GM12878 (cell line): ENCODE results near the gene LDB3. TPM values are rescaled to one million over a fixed set of nuclear protein-coding genes. Genes with fewer than 3 reads are reported as not detected.

Experiments used
- ATAC-seq: fragments of 200-7000 bp; cut with Tn5 transposase; 3 replicates; pipeline ENCODE4 v1.9.1; 2020; ENCODE audit warnings: mild to moderate bottlenecking, moderate library complexity
- BruUV-seq: library from RNA; stranded (reverse); fragments of 400-500 nt; replicated peaks from 2 replicates; lab custom pipeline; 2021; lab: Mats Ljungman, UMichigan
- CTCF ChIA-PET: fragments of 300-600 bp; sonication (Branson Sonifier 250); formaldehyde crosslinking; extraction: SDS; loops from one replicate; lab custom pipeline; 2021; ENCODE audit warnings: inconsistent platforms; lab: Yijun Ruan, JAX
- POLR2A ChIA-PET: fragments of 350-600 bp; formaldehyde crosslinking; extraction: SDS; loops from one replicate; lab custom pipeline; 2021; ENCODE audit warnings: inconsistent platforms; lab: Charles Lee
- RAD21 ChIA-PET: fragments of 300-600 bp; sonication (Branson Sonifier 250); formaldehyde crosslinking; loops from one replicate; lab custom pipeline; 2023; ENCODE audit warnings: antibody characterized with exemption; ENCODE audit not compliant: unreplicated experiment; lab: Charles Lee
- SMC1A ChIA-PET: fragments of 300-600 bp; sonication (Branson Sonifier 250); formaldehyde crosslinking; loops from one replicate; lab custom pipeline; 2023; ENCODE audit not compliant: unreplicated experiment, uncharacterized antibody; lab: Charles Lee
- DNase-seq: peaks from one replicate; pipeline ENCODE4 v3.0.0-alpha.2; 2011; ENCODE audit warnings: low read depth, low spot score
- FAIRE-seq: peaks from 3 replicates; lab custom pipeline; 2011; peaks lifted over from hg19 to GRCh38; lab: Jason Lieb, UNC
- H2AFZ ChIP-seq: 2 replicates; pipeline ENCODE4 v1.6.0; 2011; ENCODE audit warnings: low read depth, low read length, control low read depth; ENCODE audit not compliant: control insufficient read depth
- H3K27ac ChIP-seq: 2 replicates; pipeline ENCODE4 v1.5.1; 2011; ENCODE audit warnings: control low read depth; ENCODE audit not compliant: control insufficient read depth, insufficient read depth
- H3K27me3 ChIP-seq, 2 experiments: replicated peaks in 1 of 2; 2 replicates each; pipeline versions ENCODE4 v1.6.0 to v1.6.1; 2011; ENCODE audit warnings: low read length in 1 of 2; ENCODE audit not compliant: control insufficient read depth in 2 of 2, insufficient read depth in 2 of 2
- H3K36me3 ChIP-seq, 2 experiments: 2 replicates each; pipeline ENCODE4 v1.5.1; 2011; ENCODE audit warnings: low read length in 1 of 2; ENCODE audit not compliant: control insufficient read depth in 2 of 2, insufficient read depth in 2 of 2
- H3K4me1 ChIP-seq: 2 replicates; pipeline ENCODE4 v1.6.1; 2011; ENCODE audit warnings: mild to moderate bottlenecking, low read length, moderate library complexity, mixed read lengths; ENCODE audit not compliant: control insufficient read depth, insufficient read depth
- H3K4me2 ChIP-seq: 2 replicates; pipeline ENCODE4 v1.6.0; 2011; ENCODE audit warnings: control low read depth; ENCODE audit not compliant: control insufficient read depth, insufficient read depth
- H3K4me3 ChIP-seq: fragments of 200-600 bp; sonication (generic); 2 replicates; pipeline ENCODE4 v1.5.1; 2016
- H3K79me2 ChIP-seq: 2 replicates; pipeline ENCODE4 v1.6.0; 2011; ENCODE audit warnings: low read length; ENCODE audit not compliant: control insufficient read depth, insufficient read depth
- H3K9ac ChIP-seq: 2 replicates; pipeline ENCODE4 v1.8.0; 2011; ENCODE audit warnings: low read length, control low read depth, mixed read lengths; ENCODE audit not compliant: control insufficient read depth, insufficient read depth
- H3K9me3 ChIP-seq: replicated peaks from 3 replicates; pipeline ENCODE4 v1.5.1; 2011; ENCODE audit warnings: mild to moderate bottlenecking, low read length; ENCODE audit not compliant: control insufficient read depth, insufficient read depth
- H4K20me1 ChIP-seq: 2 replicates; pipeline ENCODE4 v1.6.0; 2011; ENCODE audit not compliant: control insufficient read depth, insufficient read depth
- CREB1 ChIP-seq: IDR thresholded peaks from 2 replicates; pipeline ENCODE4 v1.6.1; 2012; ENCODE audit warnings: low read depth, mild to moderate bottlenecking, inconsistent platforms
- IKZF1 ChIP-seq: fragments of 450-650 bp; conservative IDR thresholded peaks from 2 replicates; pipeline ENCODE4 v1.6.1; 2017; ENCODE audit warnings: antibody characterized with exemption, mild to moderate bottlenecking
- MLLT1 ChIP-seq: fragments of 450-650 bp; IDR thresholded peaks from 2 replicates; pipeline ENCODE4 v1.6.1; 2016; ENCODE audit warnings: mild to moderate bottlenecking
- NR2F1 ChIP-seq: fragments of 450-650 bp; conservative IDR thresholded peaks from 2 replicates; pipeline ENCODE4 v1.6.1; 2017; ENCODE audit warnings: mild to moderate bottlenecking
- PAX5 ChIP-seq: IDR thresholded peaks from 2 replicates; pipeline ENCODE4 v1.6.1; 2011; ENCODE audit warnings: low read depth, low read length, borderline replicate concordance
- PML ChIP-seq: IDR thresholded peaks from 2 replicates; pipeline ENCODE4 v1.6.1; 2012; ENCODE audit warnings: low read length, inconsistent platforms
- POLR2AphosphoS5 ChIP-seq: IDR thresholded peaks from 2 replicates; pipeline ENCODE4 v1.6.1; 2011; ENCODE audit warnings: mild to moderate bottlenecking, low read length, inconsistent platforms
- PRDM15 ChIP-seq: fragments of 450-650 bp; formaldehyde crosslinking; IDR thresholded peaks from 2 replicates; pipeline ENCODE4 v1.4.0; 2020; ENCODE audit warnings: mild to moderate bottlenecking, moderate library complexity
- SUPT20H ChIP-seq: IDR thresholded peaks from 2 replicates; pipeline ENCODE4 v1.6.1; 2011; ENCODE audit warnings: low read depth, mild to moderate bottlenecking, low read length, moderate library complexity, borderline replicate concordance; ENCODE audit not compliant: control insufficient read depth
- TARDBP ChIP-seq: IDR thresholded peaks from 2 replicates; pipeline ENCODE4 v1.6.1; 2016; ENCODE audit warnings: borderline replicate concordance
- YY1 ChIP-seq: IDR thresholded peaks from 2 replicates; pipeline ENCODE4 v1.6.1; 2011; ENCODE audit warnings: low read depth, mild to moderate bottlenecking, low read length
- ZNF207 ChIP-seq: fragments of 450-650 bp; IDR thresholded peaks from 2 replicates; pipeline ENCODE4 v1.6.1; 2014; ENCODE audit warnings: antibody characterized with exemption, mild to moderate bottlenecking, borderline replicate concordance
- WGBS: methylation state at CpG from one replicate; pipeline ENCODE4 v1.1.6; 2016; ENCODE audit warnings: low lambda C conversion rate; ENCODE audit not compliant: insufficient replicate concordance, insufficient coverage; ENCODE audit errors: missing lambda C conversion rate; 5-methylcytosine and 5-hydroxymethylcytosine counted together
- in situ Hi-C: fragments of 300-500 bp; cut with MboI; formaldehyde crosslinking; loops from 9 replicates; pipeline ENCODE4 v1.14.3; 2018; ENCODE audit warnings: mixed read lengths
- intact Hi-C: fragments of 100-400 bp; cut with micrococcal nuclease; formaldehyde crosslinking; loops from one replicate; pipeline ENCODE4 v1.14.2; 2022; ENCODE audit not compliant: unreplicated experiment
- polyA plus RNA-seq, 11 experiments: library from polyadenylated mRNA; depleted of rRNA in 4 of 11; unstranded in 6 of 11; stranded (reverse) in 5 of 11; fragments of >200 nt; fragmentation: Nextera tagmentation in 4 of 11; fragmentation: Illumina TruSeq in 1 of 11; extraction: Ambion mirVana in 4 of 11; extraction: Trizol in 1 of 11; gene quantifications; 1 replicate in 1 of 11; 2 replicates in 10 of 11; pipeline versions ENCODE4 v1.2.1 to v1.2.3, GENCODE V29; 2011 to 2016; ENCODE audit warnings: inconsistent platforms in 2 of 11, missing spikeins in 2 of 11, low read depth in 1 of 11
- total RNA-seq, 4 experiments: library from RNA; depleted of rRNA in 3 of 4; stranded (reverse); fragments of >200 nt in 3 of 4; fragmentation: Illumina TruSeq in 1 of 4; extraction: Trizol in 1 of 4; gene quantifications; 2 replicates each; pipeline versions ENCODE4 v1.2.1 to v1.2.3, GENCODE V29; 2013 to 2021
- TF ChIP-seq, protein P1 (sequence below): fragments of 450-650 bp; IDR thresholded peaks from 2 replicates; pipeline ENCODE4 v1.6.1; 2018; ENCODE audit warnings: borderline replicate concordance, mild to moderate bottlenecking; ENCODE audit not compliant: partially characterized antibody

LDB3 gene
- total and polyA plus RNA-seq, 10 of the 15 experiments (the other 5 are each of a cell fraction or from before 2014, with no cell fraction given): 0.02 to 0.07 (median 0.04) TPM; not detected in 1

- peak overlapping the region; percentile 68 for H3K27ac ChIP-seq
- SMC1A ChIA-PET: interaction anchor here (1.0 to 2.6 kb wide), 10 partner anchors 13 to 141 kb away, joined by 3 to 11 read pairs (median 4); no protein-coding TSS in a partner anchor
- no peaks in the 10 kb centered on the region for H3K36me3 ChIP-seq
- in situ Hi-C loops (no loop called here), intact Hi-C loops (loop anchor here (2.0 kb wide), 1 partner anchor 47 kb away; no protein-coding TSS in a partner anchor)
- 18% methylated on average over 44 of the region's 47 CpGs for WGBS
- H2AFZ ChIP-seq: peak overlapping the region; percentile 64
- CTCF ChIA-PET: interaction anchor here (0.9 to 1.5 kb wide), 5 partner anchors 11 to 113 kb away, joined by 3 to 7 read pairs (median 3); no protein-coding TSS in a partner anchor
- POLR2A ChIA-PET: interaction anchor here (0.6 to 3.3 kb wide), 7 partner anchors 21 to 133 kb away, joined by 3 to 13 read pairs (median 3); no protein-coding TSS in a partner anchor
- BruUV-seq: no TSS peak
- FAIRE-seq: peak; percentile 57
- RAD21 ChIA-PET: interaction anchor here (1.1 to 2.6 kb wide), 6 partner anchors 38 to 132 kb away, joined by 3 to 16 read pairs (median 5); no protein-coding TSS in a partner anchor
- no peak for ATAC-seq
- H3K9ac ChIP-seq: peak overlapping the region; percentile 77
- no peaks in the 10 kb centered on the region for H4K20me1 ChIP-seq
- H3K4me2 ChIP-seq: peak overlapping the region; percentile 81
- peaks cover 60% of the 10 kb centered on the region for H3K79me2 ChIP-seq
- peaks cover 18% of the 10 kb centered on the region for H3K4me1 ChIP-seq
- no peaks in the 10 kb centered on the region for H3K9me3 ChIP-seq
- DNase-seq: no peak
- no peaks in the 10 kb centered on the region for H3K27me3 ChIP-seq
- peak overlapping the region; percentile 79 for H3K4me3 ChIP-seq
- TF ChIP-seq CREB1 (no peak), POLR2AphosphoS5 (no peak), PML (no peak), TARDBP (no peak), PRDM15 (no peak), SUPT20H (no peak), ZNF207 (no peak), YY1 (no peak), IKZF1 (peak; percentile 39), PAX5 (no peak), NR2F1 (0 out of 2 replicates have a peak, but pooled peaks have one; percentile 1), MLLT1 (0 out of 2 replicates have a peak, but pooled peaks have one; percentile 40)
- TF ChIP-seq, protein P1, sequence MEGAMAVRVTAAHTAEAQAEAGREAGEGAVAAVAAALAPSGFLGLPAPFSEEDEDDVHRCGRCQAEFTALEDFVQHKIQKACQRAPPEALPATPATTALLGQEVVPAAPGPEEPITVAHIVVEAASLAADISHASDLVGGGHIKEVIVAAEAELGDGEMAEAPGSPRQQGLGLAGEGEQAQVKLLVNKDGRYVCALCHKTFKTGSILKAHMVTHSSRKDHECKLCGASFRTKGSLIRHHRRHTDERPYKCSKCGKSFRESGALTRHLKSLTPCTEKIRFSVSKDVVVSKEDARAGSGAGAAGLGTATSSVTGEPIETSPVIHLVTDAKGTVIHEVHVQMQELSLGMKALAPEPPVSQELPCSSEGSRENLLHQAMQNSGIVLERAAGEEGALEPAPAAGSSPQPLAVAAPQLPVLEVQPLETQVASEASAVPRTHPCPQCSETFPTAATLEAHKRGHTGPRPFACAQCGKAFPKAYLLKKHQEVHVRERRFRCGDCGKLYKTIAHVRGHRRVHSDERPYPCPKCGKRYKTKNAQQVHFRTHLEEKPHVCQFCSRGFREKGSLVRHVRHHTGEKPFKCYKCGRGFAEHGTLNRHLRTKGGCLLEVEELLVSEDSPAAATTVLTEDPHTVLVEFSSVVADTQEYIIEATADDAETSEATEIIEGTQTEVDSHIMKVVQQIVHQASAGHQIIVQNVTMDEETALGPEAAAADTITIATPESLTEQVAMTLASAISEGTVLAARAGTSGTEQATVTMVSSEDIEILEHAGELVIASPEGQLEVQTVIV: no peak
Observed at GRCh38 chr10:86757113-86757972, 89.0 kb downstream of the LDB3 start.
